ENCODE results near the gene MAP3K4. TPM values are rescaled to one million over a fixed set of nuclear protein-coding genes. Genes with fewer than 3 reads are reported as not detected.

The MAP3K4 gene
- total and polyA plus RNA-seq, 10 donors, result 11.4 to 65.5 (median 37.0) TPM

DNA sequence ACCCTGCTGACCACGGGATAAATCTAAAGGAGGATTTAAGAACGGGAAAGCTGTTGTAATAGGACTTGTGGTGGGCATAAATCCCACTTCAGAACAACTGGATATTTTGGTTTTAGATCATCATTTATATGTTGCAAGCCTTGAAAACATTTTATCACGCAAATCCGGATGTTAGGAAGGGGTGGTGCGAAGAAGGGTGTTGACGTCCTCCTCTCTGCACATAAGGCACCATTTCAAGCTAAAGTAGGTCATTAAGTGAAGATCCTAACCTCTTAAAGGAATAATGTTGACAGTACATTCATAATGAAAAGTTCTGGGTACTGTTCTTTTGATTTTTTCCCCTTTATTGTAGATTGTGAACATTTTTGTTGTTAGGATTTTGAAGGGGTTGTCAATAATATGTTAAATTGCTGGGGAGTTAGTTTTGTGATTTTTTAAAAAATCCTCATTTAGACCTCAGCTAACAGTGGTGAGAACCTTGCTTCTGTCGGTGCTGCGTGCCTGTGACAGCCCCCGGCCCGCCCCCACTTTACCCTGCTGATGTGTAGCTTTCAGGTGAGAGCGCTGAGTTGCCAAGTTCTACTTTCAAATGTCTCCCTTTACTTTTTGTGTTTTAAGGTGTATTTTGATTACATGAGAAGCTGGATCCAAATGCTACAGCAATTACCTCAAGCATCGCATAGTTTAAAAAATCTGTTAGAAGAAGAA lies 88.8 kb downstream of the MAP3K4 start:
- 91 to 94% (median 92%) methylated on average over 12 of the region's 12 CpGs for WGBS, 5 donors
- Histone ChIP-seq H3K27me3 (replicated peaks in 1 of 7) (no peaks in the 10 kb centered on the region), H3K9me3 (no peaks in the 10 kb centered on the region), H3K27ac (peak overlapping the region in 1 of 8 donors; percentile 38), H3K4me1 (no peaks in the 10 kb centered on the region), H3K4me3 (no peak overlapping the region), H3K36me3 (peaks cover 3 to 100% (median 68%) of the 10 kb centered on the region in 6 donors)
- no peak for DNase-seq
- intact Hi-C loops (cut with DNase I; ENCODE audit: low total_unique reads), result no loop called here
- TF ChIP-seq, protein P1, sequence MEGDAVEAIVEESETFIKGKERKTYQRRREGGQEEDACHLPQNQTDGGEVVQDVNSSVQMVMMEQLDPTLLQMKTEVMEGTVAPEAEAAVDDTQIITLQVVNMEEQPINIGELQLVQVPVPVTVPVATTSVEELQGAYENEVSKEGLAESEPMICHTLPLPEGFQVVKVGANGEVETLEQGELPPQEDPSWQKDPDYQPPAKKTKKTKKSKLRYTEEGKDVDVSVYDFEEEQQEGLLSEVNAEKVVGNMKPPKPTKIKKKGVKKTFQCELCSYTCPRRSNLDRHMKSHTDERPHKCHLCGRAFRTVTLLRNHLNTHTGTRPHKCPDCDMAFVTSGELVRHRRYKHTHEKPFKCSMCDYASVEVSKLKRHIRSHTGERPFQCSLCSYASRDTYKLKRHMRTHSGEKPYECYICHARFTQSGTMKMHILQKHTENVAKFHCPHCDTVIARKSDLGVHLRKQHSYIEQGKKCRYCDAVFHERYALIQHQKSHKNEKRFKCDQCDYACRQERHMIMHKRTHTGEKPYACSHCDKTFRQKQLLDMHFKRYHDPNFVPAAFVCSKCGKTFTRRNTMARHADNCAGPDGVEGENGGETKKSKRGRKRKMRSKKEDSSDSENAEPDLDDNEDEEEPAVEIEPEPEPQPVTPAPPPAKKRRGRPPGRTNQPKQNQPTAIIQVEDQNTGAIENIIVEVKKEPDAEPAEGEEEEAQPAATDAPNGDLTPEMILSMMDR (IDR thresholded peaks at IDR 0.05 in 8 of 11, conservative IDR thresholded peaks at IDR 0.05 in 3 of 11), result no peak
- TF ChIP-seq POLR2AphosphoS5 (IDR thresholded peaks at IDR 0.05) (no peak), POLR2A (IDR thresholded peaks at IDR 0.05) (no peak)

DNA sequence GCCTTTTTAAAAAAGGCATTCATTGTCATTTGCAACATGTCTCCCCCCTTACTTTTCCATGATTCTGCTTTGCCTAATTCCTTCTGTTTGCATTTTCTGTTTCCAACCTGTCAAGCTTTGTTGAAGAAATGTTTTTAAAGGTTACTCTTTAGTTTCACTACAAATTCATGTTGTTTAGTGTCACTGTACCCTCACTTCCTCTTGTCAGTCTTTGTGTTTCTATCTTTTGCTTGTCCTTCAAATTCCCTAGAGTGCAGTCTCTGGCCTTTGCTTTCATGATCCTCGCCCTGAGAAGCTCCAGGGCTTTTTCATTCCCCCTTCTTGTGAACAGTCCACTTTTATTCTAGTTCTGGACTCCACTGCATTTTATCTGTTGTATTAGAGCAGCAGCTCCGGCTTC lies 90.6 kb downstream of the MAP3K4 start:
- H3K9me3 ChIP-seq, result no peaks in the 10 kb centered on the region
- WGBS, 5 donors, result 80 to 92% (median 87%) methylated on average over 2 of the region's 2 CpGs
- H3K27me3 ChIP-seq (replicated peaks in 1 of 7), result no peaks in the 10 kb centered on the region
- no peak for DNase-seq
- no peaks in the 10 kb centered on the region for H3K4me1 ChIP-seq
- TF ChIP-seq POLR2A (IDR thresholded peaks at IDR 0.05), result no peak
- no peak for TF ChIP-seq POLR2AphosphoS5 (IDR thresholded peaks at IDR 0.05)
- TF ChIP-seq, protein P1 (IDR thresholded peaks at IDR 0.05 in 8 of 11, conservative IDR thresholded peaks at IDR 0.05 in 3 of 11), result no peak
- H3K27ac ChIP-seq, result no peak overlapping the region
- no peak overlapping the region for H3K4me3 ChIP-seq
- intact Hi-C loops (cut with DNase I; ENCODE audit: low total_unique reads), result no loop called here
- H3K36me3 ChIP-seq, result peaks cover 3 to 100% (median 76%) of the 10 kb centered on the region in 6 donors

DNA sequence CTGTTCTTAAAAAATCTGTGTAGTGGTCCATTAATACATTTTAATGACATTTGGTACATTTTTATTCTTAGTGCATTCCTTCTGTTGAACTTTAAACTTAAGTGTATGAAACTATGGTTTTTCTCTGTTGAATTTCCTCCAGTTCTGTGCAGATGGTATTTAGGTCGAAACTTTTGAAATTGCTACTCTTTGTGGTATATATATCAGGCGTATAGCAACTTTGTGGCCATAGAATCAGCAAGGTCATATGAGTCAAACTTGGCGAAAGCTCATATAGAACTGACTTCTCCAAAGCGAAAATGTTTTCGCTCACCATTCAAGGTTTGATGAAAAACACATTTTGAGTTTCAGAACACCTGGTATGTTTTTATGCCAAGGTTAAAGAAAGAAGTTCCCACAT lies 93.7 kb downstream of the MAP3K4 start:
- WGBS, 5 donors, result 81 to 95% (median 88%) methylated on average over 5 of the region's 5 CpGs
- peaks cover 3 to 100% (median 95%) of the 10 kb centered on the region in 6 donors for H3K36me3 ChIP-seq
- no peaks in the 10 kb centered on the region for H3K4me1 ChIP-seq
- no peak for DNase-seq
- no peak overlapping the region for H3K27ac ChIP-seq
- intact Hi-C loops (cut with DNase I; ENCODE audit: low total_unique reads), result no loop called here
- no peaks in the 10 kb centered on the region for H3K9me3 ChIP-seq
- no peak for TF ChIP-seq POLR2AphosphoS5 (IDR thresholded peaks at IDR 0.05)
- TF ChIP-seq, protein P1 (IDR thresholded peaks at IDR 0.05 in 8 of 11, conservative IDR thresholded peaks at IDR 0.05 in 3 of 11), result no peak
- no peak for TF ChIP-seq POLR2A (IDR thresholded peaks at IDR 0.05)
- H3K4me3 ChIP-seq, result no peak overlapping the region
- no peaks in the 10 kb centered on the region for H3K27me3 ChIP-seq (replicated peaks in 1 of 7)

DNA sequence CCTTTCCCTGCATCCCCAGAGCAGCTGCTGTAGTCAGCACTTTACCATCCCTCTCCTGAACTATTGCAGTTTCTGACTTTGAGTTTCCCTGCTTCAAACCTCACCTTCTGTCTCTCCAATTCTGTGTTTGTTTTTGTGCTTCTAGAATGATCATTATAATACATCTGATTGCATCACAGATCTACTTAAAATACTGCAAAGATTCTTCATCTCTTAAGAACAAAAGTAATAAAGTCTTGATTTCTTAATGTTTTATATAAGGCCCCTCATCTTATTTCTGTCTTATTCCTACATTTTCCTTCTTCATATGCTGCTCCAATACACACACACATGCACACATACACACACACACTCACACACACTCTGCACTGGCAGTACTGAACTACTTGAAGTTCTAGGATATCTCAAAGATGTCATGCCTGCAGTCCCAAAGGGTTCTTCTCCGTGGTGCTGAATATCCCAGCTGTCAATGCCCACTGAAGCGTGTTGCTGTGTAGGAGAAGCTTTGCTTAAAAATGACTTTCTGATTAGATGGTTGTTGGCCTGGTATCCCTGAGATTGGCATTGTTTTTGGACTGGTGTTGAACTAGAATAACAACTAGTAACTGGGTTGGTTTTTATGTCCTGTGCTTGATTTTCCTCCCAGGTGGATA lies 97.2 kb downstream of the MAP3K4 start:
- Histone ChIP-seq H3K27me3 (replicated peaks in 1 of 7) (no peaks in the 10 kb centered on the region), H3K4me3 (no peak overlapping the region), H3K4me1 (no peaks in the 10 kb centered on the region), H3K36me3 (peaks cover 3 to 100% (median 91%) of the 10 kb centered on the region in 6 donors), H3K9me3 (no peaks in the 10 kb centered on the region), H3K27ac (no peak overlapping the region)
- TF ChIP-seq POLR2AphosphoS5 (IDR thresholded peaks at IDR 0.05), result no peak
- 85 to 97% (median 93%) methylated on average over 2 of the region's 2 CpGs for WGBS, 5 donors
- intact Hi-C loops (cut with DNase I; ENCODE audit: low total_unique reads), result no loop called here
- DNase-seq, result no peak

All from spleen (tissue), 11 donors.